Stimulated activated CD8-positive, alpha-beta memory T cell treated with anti-CD3 and anti-CD28 coated beads, Interleukin-12 subunit alpha, Interleukin-12 subunit beta, amount 100 ng/mL, for 1 hour (primary cell): ENCODE measurements around the gene MAML1.
"Not testable (repeated sequence)": the region's sequence is repeated elsewhere in the genome, so short reads cannot be mapped to it uniquely, and the experiment has no call there.

Experiments used
- DNase-seq: peaks from one replicate; pipeline ENCODE4 v3.0.0-alpha.2; 2020; ENCODE audit warnings: low read depth

MAML1 gene

GRCh38 chr5:179769271-179769670, 36.6 kb downstream of the MAML1 start:
- DNase-seq: no peak

- no peak for DNase-seq
These were observed 37.2 kb downstream of the MAML1 start for GRCh38 chr5:179769796-179770195.

GRCh38 chr5:179771311-179771895, 38.8 kb downstream of the MAML1 start:
- DNase-seq: no peak

GRCh38 chr5:179772351-179772750, 39.7 kb downstream of the MAML1 start:
- no peak for DNase-seq

DNA sequence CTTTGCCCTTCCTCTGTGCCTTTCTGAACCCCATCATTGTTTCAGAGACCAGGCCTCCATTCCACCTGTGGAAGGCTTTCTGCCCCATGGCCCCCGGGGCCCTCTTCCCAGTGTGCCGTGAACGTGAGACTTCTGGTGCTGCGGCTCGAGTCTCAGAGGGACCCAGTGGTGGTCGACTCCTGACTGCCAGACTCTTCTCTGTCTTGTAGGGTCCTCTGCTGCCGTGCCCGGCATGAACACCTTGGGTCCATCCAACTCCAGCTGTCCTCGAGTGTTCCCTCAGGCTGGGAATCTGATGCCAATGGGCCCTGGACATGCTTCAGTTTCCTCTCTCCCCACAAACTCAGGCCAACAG, 41.0 kb downstream of the MAML1 start:
- no peak for DNase-seq

DNA sequence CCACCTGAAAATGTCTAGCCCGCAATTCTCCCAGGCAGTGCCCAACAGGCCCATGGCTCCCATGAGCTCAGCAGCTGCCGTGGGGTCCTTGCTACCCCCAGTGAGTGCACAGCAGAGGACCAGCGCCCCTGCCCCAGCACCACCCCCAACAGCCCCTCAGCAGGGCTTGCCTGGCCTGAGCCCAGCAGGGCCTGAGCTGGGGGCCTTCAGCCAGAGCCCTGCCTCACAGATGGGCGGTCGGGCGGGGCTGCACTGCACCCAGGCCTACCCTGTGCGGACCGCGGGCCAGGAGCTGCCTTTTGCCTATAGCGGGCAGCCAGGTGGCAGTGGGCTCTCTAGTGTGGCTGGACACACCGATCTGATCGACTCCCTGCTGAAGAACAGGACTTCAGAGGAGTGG, 41.8 kb downstream of the MAML1 start:
- no peak for DNase-seq

- DNase-seq: no peak
These were observed 43.9 kb downstream of the MAML1 start for GRCh38 chr5:179776411-179776938.

DNA sequence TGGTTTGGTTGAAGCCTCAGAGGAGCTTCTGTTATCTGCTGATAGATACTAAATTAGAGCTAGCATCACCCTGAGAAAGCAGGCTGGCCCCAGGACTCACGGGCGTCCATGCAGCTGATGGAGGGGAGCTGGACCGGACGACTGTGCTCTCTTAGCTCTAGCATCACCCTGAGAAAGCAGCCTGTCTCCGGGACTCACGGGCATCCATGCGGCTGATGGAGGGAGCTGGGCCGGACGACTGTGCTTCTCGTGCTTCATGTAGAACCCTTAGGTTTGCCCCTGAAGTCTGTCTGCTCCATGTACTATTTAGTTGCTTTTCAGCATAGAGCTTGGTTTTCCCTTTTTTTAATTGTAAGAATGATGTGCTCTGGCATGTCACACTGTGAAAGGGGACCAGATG, 44.8 kb downstream of the MAML1 start:
- DNase-seq: no peak

- DNase-seq: no peak
These were observed 45.3 kb downstream of the MAML1 start for GRCh38 chr5:179777909-179778308.

- DNase-seq: no peak
These were observed 46.0 kb downstream of the MAML1 start for GRCh38 chr5:179778591-179778990.

- no peak for DNase-seq
These were observed 47.2 kb downstream of the MAML1 start for GRCh38 chr5:179779826-179780225.

- DNase-seq: no peak
These were observed 47.7 kb downstream of the MAML1 start for GRCh38 chr5:179780362-179780761.

DNA sequence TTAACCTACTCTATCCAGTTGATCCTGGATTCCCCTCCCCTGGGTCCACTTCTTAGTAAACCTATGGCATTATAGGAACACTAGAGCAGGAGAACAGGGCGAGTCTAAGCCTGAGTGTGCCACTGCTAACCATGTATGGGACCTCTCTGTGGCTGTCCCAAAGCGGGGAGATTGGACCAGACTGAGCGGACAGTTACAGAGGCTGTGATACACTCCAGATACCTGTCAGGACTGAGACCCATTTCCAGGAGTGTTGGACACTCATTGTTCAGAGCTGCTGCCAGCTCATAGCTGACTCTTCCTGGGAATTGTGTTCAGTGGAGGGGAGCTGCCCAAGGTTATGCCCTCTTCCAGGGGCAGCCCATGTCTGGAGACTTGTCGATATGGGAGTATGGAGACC, 49.2 kb downstream of the MAML1 start:
- no peak for DNase-seq

GRCh38 chr5:179783128-179783527, 50.5 kb downstream of the MAML1 start:
- DNase-seq: no peak

DNA sequence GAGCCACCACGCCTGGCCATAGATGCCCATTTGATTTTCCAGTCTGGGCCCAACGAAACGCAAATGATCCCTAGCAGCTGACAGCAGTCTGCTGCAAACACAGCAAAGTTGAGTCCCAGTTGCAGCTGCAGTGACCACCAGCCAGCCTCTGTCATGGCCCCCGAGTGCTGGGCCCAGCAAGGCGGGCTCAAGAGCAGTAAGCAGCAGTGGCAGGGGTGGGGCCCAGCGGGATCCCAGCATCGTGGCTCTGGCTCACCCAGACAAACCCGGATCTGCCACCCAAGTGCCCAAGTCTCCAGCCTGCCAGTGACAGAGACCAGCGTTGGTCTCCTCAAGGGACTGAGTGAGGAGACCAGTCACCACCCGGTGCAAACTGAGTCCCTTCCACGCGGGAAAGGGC, 54.2 kb downstream of the MAML1 start:
- DNase-seq: no peak

DNA sequence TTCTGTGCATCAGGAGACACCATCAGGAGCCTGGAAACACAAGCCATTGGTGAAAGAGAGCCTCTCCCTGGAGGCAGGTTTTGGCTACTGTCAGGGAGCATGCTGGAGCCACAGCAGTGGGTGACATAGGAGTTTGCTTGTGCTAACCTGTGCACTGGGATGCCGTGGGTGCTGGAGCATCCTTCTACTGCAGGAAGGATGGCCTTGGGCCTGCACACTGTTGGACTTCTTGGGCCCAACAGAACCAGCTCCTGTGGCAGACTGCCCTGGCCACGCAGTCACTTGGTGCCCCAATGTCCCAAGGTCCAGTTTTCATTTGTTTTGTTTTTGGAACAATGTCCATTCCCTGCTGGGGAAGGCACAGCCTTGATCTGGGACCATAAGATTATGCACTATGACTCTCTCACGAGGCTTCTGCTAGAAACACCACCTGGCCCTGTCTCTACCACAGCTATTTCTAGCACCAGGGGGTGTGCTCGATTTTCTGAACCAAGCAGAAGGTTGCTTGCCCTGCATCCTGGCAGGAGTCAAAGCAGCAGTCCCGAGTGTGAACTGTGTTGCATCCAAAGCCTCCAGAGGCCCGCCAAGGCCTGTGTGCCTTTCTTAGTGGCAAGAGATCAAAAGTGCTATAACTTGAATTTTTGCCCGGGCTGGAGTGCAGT, 55.7 kb downstream of the MAML1 start:
- DNase-seq: no peak

DNA sequence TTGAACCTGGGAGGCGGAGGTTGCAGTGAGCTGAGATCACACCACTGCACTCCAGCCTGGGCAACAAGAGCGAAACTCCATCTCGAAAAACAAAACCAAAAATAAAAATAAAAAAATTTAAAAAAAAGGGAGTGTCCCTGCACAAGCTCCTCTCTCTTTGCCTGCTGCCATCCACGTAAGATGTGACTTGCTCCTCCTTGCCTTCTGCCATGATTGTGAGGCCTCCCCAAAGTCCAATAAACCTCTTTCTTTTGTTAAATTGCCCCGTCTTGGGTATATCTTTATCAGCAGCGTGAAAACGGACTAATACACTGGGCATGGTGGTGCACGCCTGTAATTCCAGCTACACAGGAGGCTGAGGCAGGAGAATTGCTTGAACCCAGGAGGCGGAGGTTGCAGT, 56.7 kb downstream of the MAML1 start:
- not testable (repeated sequence) for DNase-seq

- no peak for DNase-seq
These were observed 59.4 kb downstream of the MAML1 start for GRCh38 chr5:179791881-179792611.

DNA sequence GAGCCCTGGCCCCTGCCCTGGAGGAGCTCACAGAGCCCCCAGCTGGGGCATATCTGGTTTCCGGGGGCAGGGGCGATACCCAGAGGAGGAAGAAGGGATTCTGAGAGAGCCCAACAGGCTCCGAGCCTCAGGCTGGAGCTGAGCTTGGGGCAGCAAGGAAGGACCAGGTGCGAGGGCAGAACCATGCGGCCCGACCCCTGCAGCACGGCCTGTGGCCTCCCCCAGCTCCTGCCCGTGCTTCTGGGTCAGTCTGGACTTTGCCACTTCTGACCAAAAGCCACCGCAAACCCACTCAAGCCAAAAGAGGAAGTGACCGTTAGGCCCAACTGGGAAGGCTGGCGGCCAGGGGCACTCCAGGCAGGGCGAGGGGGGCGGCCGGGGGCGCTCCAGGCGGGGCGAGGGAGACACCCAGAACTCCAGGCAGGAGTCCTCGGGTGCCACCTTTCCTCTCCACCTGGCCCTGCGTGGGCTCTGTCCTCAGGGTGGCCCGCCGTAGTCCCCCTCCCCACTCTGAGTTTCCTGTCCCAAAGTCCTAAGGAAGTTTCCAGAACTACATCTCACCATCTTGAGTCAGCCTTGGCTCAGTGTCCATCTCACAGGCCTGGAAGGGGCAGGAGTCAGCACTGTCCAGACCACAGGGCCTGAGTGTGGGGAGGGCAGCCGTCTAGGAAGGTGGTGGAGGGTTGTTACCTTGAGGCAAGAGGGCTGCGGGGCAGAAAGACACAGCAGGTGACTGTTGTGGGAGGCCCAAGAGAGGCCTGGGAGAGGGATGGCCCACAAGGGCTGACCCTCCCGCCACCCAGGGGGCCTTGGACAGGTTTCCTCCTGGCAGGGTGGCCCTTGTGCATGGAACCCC, 60.2 kb downstream of the MAML1 start:
- no peak for DNase-seq

GRCh38 chr5:179793468-179794139, 61.0 kb downstream of the MAML1 start, which contains the start of gene LTC4S:
LTC4S (plus strand) TSS chr5:179793986; CDS start chr5:179794081, 95 bp downstream.
- DNase-seq: no peak

- DNase-seq: no peak
These were observed 61.5 kb downstream of the MAML1 start for GRCh38 chr5:179794171-179794570.

- DNase-seq: no peak
These were observed 62.0 kb downstream of the MAML1 start for GRCh38 chr5:179794575-179794974.
